GM19025 (cell line): Measurements from ENCODE around the gene JARID2.
"Not testable (repeated sequence)": the region's sequence is repeated elsewhere in the genome, so short reads cannot be mapped to it uniquely, and the experiment has no call there.

ENCODE experiments used
- ATAC-seq: cut with Tn5 transposase; IDR thresholded peaks from one replicate; pipeline ENCODE4 v1.9.1; 2021; ENCODE audit warnings: mild to moderate bottlenecking, low read depth, moderate library complexity; ENCODE audit not compliant: unreplicated experiment

JARID2 gene

DNA sequence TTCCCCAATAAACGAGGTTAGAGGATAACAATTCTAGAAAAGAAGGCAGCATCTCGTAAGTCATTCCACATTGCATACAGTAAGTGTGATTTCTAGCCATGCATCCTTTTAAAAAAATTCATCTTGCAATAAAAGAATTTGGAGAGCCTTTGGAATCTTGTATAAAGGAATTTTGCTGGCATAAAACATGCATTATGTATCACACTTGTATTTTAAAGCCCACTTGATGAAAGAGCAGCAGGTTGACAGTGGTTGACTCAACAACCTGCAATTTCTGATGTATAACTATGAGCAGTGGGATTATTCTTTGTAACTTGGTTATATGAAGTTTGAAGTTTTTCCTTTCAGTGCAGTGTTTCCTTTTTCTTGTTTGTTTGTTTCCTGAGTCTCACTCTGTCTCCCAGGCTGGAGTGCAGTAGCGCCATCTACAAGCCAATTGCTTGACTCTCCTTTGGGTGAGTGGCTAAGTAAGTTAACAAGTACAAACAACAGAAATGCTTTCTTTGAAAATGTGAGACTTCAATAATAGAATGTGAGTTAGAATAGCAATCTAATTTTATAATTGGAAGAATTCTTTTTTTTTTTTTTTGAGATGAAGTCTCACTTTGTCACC lies 39.9 kb downstream of the JARID2 start:
- ATAC-seq: no peak

DNA sequence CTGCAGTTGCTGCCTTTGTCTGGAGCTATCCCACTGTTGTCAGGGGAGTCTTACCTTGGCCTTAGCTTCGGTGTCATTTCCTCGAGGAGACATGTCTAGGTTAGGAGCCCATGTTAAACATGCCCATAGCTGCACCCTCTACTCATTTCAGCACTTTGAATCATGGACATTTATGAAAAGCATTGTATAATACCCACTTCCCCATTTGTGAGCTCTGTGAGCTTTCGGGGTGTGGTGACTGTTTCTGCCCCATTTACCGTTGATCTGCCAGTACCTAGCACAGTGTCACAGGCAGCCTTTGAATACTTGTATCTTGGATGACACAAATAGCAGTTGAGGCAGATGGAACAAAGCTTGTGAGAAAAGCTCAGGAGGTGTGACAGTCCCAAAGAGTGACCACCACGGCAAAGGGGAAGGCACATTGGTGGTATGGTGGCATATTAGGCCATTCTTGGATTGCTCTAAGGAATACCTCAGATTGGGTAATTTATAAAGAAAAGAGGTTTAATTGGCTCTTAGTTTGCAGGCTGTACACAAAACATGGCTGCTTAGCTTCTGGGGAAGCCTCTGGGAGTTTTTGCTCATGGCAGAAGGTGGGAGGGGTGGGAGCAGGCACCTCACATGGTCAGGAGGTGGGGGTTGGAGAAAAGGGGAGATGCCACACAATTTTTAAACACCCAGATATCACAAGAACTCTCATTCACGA lies 42.0 kb downstream of the JARID2 start:
- peak; percentile 90 for ATAC-seq

DNA sequence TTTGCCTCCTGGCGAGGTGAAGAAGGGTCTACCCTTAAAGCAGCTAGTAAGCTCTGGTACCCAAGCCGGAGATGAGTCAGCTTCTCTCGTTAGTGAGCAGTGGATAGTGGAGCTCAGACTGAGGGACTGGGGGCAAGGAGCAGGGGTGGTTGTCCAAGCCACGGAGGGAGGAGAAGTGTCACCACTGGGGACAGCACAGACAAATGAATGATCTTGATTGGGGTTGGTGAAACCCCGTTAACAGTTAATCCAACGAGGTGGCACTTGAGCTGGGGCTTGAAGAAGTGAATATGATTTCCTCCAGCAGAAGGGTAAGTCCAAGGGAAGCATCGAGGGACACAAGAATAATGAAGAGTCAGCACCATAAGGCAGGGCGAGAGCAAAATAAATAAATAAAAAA lies 43.0 kb downstream of the JARID2 start:
- no peak for ATAC-seq

- ATAC-seq: not testable (repeated sequence)
Observed at GRCh38 chr6:15289456-15289855, 43.6 kb downstream of the JARID2 start.

- ATAC-seq: no peak
Observed at GRCh38 chr6:15290067-15290680, 44.3 kb downstream of the JARID2 start.

DNA sequence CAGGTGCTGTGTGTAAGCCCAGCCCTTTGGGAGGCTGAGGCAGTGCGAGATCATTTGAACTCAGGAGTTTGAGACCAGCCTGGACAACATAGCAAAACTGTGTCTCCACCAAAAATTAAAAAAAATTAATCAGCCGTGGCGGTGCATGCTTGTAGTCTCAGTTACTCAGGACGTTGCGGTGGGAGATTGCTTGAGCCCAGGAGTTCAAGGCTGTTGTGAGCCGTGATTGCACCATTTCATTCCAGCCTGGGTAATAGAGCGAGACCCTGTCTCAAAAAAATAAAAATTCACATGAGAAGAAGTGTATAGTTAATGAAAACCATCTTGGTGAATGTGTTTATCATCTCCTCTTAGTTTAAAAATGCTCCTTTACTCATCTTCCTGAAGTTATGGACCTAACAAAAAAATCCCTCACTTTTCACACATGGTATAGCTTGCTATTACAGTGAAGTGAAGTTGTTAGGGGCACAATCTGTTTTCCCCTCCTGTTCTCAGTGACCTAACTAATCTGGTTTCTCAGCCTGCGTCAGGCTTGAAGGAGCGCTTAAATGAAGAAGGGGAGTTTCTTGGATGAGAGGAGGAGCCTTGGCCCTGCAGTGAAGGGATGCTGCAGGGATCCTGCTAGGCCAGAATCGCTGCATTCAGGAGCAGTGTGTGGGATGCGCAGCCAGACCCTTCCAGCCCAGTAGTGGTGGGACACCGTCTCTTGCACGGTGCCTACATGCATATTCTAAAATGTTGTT lies 45.3 kb downstream of the JARID2 start:
- ATAC-seq: no peak

- ATAC-seq: no peak
Observed at GRCh38 chr6:15292721-15293302, 46.9 kb downstream of the JARID2 start.

DNA sequence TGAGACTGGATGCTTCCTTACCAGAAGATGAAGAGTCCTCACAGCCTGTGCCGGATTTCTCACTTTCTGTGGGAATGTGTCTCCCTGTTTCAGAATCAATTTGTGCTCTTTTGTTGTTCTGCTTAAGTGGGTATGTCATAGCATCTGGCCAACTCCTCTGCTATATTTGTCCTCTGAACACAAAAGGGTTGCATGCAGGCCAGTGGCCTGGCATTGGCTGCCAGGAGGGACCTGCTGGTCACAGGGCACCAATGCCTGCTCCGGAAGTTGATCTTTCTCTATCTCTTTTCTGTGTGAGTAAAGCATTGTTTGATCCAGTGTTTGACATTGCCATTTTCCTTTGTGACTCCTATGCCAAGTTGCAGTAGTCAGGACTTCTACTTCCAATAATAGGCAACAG lies 47.8 kb downstream of the JARID2 start:
- ATAC-seq: no peak

DNA sequence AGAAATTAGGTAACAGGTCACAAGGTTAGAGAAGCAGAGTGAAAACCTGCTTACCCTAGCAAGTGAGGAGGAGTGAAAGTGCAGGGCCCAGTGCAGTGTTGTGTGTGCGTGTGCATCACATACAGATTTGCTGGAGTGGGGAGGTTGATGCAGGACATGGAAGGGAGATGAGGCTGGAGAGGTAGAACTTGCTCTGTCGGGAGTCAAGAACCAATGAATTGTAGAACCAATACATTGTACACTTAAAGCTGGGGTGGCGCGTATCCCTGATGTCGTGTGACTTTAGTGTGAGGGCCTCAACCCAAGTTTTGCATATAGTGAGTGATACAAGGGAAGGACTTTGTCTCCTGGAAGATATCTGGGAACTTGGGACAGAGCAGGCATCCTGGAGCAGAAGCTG lies 48.6 kb downstream of the JARID2 start:
- ATAC-seq: no peak

DNA sequence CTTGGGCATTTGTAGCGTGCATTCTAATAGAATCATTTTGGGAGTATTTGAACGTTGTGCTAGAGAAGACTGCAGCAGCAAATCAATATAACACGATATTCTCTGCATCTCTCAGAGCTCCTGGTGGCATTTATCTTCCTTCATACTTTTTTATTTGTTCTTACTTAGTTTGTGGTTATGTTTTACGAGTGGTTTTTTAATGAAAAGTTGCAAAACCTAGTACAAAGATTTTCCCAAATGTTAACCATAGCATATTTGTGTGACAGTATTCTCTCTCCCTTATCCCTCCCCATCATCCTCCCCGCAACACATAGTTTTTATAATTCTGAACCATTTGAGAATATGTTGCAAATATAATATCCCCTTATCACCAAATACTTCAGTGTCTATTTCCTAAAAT lies 50.4 kb downstream of the JARID2 start:
- no peak for ATAC-seq

DNA sequence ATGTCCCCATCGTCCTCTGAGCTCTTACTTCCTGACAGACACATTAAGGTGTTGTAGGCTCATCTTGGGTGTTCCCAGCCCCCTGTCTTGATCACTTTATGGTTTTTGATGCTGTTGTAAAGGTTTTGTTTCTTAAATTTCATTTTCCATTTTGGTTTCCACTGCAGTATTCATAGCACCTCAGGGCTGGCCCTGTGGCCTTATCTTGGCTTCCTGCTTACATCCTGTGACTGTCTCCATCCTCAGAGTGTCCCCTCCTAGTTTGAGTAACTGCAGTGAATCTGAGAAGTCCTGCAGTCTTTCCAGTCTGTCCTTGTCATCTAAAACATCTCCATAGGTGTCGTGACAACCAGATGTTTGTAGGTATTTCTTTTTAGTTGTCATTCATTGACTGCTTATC lies 50.9 kb downstream of the JARID2 start:
- no peak for ATAC-seq

DNA sequence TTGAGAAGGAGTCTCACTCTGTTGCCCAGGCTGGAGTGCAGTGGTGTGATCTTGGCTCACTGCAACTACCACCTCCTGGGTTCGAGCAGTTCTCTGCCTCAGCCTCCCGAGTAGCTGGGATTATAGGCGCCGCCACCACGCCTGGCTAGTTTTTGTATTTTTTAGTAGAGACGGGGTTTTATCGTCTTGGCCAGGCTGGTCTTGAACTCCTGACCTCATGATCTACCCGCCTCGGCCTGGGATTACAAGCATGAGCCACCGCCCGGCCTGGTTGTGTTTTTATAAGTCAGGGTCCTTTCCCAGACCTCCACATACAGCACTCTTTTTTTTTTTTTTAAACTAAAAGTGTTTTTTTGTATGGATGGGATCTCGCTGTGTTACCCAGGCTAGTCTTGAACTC lies 51.3 kb downstream of the JARID2 start:
- not testable (repeated sequence) for ATAC-seq

- no peak for ATAC-seq
Observed at GRCh38 chr6:15297895-15298590, 52.2 kb downstream of the JARID2 start.

DNA sequence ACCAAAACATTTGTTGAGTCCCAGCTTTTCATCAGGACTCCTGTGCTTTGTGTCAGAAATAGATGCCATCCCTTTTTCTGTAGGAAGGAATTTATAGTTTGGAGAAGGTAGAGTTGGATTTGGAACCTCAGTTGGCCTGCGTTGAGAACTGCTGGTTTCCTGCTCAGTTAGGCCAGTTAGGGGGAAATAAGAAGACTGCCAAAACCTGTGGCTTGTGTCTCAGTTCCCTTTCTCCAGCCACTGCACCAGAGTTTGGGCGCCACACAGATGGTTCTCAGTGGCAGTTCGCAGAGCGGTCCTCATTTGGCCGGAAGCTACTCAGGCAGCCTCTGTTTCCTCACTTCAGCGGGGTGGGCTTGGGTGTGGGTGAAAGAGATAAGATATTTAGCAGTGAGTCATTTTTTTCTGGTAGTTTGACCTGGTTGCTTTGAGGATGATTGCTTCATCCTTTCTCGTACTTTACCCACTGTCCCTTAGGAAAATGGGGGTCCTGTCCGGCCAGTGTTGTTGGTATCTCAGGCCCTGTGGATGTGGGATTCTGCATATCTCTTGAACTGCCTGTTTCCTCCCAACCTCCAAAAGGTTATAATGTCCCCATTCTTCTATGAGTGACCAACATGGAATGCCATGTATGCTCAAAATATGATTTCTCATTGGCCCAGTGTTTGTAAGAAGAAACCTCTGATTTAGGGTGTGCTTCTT lies 53.7 kb downstream of the JARID2 start:
- ATAC-seq: peak; percentile 77

DNA sequence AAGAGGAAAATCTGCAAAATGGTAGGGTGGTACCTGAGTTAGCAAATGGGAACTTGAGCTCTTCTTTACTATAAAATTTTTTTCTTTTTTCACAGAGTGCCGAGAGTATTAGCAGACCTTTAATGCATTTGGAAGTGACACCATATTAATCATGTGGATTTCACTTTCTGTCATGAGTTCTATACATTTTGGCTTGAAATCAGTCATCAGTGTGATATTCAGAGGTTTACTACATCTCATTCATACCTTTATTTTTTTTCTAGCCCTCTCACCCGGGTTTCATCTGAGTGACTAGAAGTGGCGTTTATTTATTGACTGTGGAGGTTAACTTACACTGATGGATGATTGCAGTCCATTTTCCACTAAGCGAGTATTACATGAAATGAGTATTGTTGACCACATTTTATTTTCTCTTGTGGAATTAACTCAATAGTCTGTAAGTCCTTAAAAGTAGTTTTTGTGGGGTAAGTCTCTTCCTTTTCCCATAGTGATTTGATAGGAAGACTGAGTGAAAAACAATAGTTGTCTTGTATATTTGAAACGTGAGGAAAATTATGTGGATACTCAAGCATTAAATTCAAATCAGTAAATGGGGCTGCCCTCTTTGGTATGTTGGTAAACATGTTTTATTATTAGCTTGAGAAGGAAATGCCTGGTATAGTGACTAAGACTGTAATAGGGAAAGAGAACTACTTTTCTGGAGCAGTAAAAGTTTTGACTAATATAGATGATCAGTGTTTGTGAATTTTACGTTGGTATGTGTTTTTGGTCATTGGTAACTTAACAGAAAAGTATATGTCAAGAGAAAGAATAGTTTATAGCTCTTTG lies 55.5 kb downstream of the JARID2 start:
- no peak for ATAC-seq

DNA sequence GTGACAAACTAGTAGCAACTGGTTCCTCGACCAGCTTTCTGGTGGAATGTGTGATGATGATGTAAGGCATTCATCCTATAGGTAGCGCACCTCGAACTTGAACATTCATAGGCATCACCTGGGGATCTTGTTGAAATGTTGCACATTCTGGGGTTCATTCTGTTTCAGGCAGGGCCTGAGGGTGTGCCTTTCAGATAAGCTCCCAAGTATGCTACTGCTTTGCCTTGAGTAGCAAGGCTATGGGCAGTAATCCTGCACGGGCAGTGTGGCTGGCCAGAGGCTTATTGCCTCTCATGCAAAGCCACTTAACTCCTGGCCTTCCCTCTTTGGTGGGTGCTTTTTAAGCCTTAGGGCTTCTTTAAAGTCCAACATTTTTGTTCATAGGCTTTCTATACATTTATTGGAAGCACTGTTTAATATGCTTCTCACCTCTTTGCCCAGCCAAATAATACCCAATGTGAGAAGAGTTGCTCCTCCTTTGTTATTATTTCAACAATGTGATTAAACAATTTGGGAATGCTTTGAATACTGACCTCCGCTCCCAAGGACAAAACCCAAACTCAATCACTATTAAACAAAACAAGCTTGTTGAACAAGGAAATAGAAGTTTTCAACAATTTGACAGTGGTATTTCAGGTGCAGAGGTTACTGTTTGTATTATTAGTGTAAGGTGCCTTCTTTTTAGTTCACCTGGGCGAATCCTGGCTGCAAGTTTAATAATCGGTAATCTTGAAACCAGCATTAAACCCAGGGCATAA lies 57.5 kb downstream of the JARID2 start:
- ATAC-seq: no peak

GRCh38 chr6:15303920-15304291 lies 58.0 kb downstream of the JARID2 start:
- ATAC-seq: no peak

DNA sequence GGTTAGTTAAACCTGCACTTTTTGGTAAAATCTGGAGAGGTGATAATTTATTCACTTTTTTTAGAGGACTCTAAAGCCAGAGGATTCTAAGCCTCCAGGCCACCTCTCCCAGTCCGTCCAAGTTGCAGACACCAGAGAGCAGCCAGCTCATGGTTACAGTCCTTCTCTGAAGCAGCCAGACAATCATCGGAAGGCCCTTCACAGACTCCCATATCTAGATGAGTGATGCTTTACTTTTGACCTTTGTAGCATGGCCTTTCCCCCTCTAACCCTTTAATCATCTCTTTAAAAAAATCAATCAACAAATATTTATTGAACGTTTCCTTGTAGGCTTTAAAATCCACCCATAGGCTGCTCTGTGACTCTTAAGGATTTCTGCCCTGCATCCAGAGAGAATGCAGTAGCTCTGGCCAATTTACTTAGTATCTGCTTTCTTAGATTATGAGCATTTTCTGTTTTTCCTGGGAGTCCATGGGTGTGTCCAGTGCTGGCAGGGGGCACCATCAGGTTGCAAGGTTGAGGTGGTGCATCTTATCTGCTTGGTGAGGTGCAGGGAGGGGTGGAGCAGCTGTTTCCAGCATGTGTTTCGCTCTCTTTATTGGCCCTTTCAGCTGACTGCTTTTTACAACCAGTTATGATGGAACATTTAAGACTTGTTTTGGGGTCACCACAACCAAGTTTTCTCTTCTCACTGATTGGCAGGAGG lies 58.6 kb downstream of the JARID2 start:
- ATAC-seq: no peak
